HG02610 (cell line): ENCODE measurements around the gene NSG1.
"Not testable (repeated sequence)": the region's sequence is repeated elsewhere in the genome, so short reads cannot be mapped to it uniquely, and the experiment has no call there.

Experiments used
- ATAC-seq: cut with Tn5 transposase; IDR thresholded peaks from one replicate; pipeline ENCODE4 v1.9.1; 2021; ENCODE audit warnings: mild to moderate bottlenecking, moderate library complexity; ENCODE audit not compliant: unreplicated experiment

The NSG1 gene, protein sequence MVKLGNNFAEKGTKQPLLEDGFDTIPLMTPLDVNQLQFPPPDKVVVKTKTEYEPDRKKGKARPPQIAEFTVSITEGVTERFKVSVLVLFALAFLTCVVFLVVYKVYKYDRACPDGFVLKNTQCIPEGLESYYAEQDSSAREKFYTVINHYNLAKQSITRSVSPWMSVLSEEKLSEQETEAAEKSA

DNA sequence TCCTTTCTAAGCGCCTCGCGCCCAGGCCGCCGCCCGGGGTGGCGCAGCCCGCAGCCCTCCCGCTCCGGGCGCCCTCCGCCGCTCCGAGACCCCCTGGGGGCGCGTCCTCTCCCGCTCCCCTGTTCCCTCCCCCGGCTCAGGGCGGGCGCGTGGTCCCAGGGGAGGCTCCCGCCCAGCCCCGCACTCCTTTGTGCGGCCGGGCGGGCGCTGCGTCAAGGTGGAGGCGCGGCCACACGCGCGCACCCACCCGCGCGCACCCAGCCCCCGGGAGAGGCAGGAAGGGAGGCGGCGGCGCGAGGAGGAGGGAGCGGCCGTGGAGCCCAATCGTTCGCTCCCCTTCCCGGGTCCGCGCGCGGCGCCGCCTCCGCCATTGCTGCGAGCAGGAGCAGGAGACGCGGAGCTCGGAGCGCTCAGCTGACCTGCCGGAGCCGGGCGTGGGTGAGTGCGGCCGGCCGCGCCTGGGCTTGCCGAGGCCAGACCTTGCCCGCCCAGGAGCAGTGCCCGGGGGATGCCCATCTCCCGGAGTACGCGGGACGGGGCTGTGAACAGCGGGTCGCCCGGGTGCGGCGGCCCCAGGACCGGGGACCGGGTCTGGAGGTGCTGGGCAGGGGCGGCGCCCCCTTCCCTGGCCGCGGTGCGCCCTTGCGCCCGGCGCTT, at the start of gene NSG1:
Gene NSG1 (plus strand): TSS at position 367 of the 657 bp plus-strand sequence. CDS start 528 bp downstream, outside the sequence.
- ATAC-seq: no peak

DNA sequence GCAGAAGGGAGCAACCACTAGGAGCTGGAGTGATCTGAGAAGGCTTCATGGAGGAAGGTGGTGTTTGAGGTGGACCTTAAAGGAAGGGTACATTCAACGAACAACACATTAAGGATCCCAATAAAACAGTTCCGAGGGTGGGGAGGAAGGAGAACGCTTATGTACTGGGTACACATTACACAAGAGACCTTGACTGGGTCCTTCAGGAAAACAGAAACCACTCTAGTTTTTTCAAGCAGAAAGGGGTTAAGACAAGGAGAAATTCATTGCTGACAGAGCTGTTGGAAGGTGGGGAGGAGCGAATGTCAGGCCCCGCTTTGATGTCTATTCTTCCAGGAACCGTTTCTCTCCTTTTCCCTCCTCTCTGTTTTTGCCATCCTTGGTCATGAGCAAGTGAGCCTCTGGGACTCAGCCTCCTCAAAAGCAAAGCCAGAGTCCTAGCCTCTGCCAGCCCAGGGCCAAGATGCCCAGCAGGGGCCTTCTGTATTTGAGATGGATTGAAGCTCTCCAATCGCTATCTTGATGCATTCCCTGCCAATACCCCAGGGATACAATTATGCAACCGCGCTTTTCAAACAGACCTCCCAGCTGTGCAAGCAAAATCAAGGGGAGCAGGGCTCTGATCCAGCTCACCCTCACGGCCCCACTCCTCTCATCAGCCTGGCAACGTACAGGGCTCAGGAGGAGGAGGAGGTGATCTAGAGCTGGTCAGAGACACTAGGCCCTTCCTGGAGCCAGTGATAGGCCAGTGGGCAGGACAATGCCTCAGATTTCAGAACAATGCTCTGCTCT, 48.5 kb upstream of the NSG1 start:
- no peak for ATAC-seq

DNA sequence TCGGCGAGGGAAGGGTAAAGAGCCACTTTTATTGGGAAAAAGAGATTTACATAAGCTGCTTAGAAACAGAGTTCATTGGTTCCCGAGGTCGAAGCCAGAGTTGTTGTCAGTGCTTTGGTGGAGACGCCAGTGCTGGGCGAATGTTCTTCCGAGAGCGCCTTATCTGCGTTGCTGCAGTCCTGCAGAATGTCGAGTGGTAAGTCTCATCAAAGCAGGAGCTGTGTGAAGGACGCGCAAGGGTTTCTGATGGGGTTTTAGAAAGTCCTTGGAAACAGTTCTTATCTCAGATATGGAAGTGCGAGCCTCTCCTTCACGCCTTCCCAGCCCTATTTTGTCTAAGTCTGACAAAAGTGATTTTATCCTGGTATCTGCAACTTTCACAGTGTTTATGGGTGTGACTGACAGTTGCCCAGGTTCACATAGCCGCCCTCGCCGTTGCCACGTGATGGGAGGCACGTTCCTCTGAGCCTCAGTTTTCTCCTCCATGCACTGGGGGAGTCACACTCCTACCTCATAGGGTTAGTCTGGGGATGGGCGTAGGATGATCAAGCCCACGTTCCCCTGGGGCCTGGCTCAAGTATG, 47.3 kb upstream of the NSG1 start:
- ATAC-seq: no peak

DNA sequence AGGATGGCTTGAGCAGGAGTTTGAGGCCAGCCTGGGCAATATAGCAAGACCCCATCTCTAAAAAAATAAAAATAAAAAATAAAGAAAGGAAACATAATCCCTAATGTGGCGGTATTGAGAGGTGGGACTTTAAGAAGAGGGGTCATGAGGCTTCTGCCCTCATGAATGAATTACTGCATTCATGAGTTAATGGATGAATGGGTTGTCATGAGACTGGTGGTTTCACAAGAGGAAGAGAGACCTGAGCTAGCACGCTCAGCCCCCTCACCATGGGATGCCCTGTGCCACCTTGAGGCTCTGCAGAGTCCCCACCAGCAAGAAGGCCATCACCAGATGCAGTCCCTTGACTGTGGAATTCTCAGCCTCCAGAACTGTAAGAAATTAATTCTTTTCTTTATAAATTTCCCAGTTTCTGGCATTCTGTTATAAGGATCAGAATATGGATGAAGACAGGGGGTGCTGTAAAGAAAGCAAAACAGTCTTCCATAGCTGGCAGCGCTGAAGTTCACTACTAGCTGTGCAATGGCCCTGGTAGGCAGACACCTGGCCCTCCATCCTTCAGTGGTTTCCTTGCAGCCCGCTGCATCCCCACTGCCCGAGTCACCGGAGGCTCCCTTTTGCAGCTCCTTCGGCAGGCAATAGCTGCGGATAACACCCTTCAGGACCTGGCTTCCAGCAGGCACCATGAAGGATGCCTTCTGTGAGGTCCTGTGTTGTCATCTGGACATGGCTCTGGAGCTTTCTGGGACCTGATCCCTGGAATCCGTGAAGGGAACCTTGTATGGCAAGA, 44.8 kb upstream of the NSG1 start:
- no peak for ATAC-seq

DNA sequence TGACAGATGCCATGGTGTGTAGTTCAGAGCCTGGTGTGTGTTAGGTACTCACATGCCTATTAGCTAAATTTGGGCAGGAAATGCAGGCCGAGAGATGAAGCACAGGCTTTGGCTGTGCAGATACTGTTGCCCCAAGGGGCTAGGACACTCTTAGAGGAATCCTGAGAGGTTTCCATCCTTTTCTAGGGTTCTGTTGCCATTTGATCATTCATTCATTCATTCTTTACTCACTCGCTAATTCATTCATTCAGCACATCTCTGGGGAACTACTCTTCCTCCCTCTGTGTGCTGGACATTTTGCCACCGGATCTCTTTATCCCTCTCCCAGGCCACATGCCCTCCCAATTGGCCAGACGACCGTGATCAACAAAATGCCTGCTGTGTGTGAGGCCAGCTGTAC, 43.9 kb upstream of the NSG1 start:
- no peak for ATAC-seq

DNA sequence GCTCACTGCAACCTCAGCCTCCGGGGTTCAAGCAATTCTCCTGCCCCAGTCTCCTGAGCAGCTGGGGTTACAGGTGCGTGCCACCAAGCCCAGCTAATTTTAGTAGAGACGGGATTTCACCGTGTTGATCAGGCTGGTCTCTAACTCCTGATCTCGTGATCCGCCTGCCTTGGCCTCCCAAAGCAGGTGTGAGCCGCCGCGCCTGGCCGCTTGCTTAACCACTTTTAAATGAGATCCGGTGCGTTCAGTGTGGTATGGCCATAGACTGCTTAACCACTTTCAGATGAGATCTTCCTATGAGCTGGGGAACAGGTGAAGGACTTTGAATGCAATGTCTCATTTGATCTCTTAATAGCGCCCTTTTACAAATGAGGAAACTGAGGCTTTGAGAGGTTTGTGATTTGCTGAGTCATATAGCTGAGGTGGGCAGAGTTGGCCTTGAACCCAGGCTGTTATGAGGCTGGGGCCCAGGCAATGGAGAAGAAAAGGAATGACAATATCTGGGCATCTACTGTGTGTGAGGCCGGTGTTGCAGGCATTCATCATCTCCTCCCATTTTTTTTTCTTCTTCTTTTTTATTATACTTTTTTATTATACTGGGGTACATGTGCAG, 41.9 kb upstream of the NSG1 start:
- no peak for ATAC-seq

DNA sequence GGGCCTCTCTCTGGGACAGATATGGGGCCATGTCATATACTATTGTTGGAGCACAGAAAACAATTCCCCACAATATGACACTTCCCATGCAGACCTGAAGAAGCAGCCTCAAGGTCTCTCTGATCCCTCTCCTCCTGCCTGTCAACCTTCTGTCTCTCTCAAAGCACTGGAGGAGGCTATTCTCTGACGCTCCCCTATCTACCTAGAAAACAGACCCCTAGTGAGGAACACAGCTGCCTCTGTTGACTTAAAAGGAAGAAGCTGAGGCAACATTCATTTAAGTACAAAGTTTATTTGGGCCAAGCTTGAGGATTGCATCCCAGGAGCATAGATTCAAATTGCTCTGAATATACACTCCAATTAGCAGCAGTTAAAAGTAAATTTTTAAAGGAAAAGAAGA, 39.3 kb upstream of the NSG1 start:
- no peak for ATAC-seq

DNA sequence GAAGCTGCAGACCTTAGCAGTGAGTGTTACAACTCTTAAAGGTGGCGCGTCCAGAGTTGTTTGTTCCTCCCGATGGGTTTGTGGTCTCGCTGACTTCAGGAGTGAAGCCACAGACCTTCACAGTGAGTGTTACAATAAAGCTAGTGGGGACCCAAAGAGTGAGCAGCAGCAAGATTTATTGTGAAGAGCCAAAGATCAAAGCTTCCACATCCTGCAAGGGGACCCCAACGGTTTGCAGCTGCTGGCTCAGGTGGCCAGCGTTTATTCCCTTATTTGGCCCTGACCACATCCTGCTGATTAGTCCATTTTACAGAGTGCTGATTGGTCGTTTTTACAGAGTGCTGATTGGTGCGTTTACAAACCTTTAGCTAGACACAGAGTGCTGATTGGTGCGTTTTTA, 38.3 kb upstream of the NSG1 start:
- ATAC-seq: not testable (repeated sequence)

DNA sequence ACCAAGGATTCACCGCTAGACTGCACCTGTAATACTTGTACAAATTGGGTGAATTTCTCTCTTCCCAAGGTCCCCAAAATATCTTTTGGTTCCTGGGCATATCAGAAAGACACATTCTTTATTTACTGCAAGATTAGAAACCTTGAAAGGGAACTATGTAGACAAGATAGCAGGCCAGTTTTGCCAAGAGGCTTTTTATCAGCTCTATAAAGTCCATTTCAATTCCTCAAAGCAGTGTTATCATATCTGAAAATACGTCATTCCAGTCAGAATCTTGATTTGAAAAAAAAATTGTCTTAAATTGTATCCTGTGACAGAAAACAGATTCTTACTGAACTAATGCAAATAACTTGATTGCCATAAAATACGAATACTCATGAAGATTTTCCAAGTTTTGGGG, 37.0 kb upstream of the NSG1 start:
- ATAC-seq: no peak

DNA sequence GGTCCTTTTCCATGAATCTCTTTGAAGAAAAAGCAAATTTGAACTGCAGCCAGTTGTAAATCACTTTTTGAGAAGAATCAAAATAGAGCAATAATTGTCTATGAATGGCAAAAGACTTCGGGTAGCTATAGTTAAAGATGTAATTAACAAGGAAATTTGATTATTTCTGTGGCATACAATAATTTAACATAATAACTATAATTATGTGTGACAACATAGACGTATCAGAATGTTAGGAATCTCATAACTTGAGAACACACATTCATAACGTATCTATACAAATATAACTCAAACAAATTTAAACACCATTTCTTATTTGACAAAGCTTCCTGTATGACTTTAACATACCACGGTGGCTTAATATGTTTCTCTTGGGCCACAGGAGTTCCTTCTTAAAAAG, 36.0 kb upstream of the NSG1 start:
- ATAC-seq: no peak

DNA sequence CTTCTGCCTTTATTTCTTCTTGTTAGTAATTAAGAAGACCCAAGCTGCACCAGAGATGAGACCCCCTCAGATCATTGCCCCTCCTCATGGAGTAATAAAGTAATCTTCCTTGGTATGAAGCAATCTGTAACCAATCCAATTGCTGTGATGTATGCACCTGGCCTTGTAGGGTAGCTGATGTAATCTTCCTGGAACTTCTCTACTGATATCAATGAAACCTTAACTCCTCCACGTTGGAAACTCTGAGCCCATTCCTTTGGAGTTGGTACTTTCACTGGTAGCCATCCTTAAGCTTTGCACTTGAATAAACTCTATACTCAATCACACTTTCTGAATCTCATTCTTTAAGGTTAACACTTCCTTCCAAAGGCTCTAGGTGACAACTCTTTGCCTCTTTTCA, 31.6 kb upstream of the NSG1 start:
- no peak for ATAC-seq

DNA sequence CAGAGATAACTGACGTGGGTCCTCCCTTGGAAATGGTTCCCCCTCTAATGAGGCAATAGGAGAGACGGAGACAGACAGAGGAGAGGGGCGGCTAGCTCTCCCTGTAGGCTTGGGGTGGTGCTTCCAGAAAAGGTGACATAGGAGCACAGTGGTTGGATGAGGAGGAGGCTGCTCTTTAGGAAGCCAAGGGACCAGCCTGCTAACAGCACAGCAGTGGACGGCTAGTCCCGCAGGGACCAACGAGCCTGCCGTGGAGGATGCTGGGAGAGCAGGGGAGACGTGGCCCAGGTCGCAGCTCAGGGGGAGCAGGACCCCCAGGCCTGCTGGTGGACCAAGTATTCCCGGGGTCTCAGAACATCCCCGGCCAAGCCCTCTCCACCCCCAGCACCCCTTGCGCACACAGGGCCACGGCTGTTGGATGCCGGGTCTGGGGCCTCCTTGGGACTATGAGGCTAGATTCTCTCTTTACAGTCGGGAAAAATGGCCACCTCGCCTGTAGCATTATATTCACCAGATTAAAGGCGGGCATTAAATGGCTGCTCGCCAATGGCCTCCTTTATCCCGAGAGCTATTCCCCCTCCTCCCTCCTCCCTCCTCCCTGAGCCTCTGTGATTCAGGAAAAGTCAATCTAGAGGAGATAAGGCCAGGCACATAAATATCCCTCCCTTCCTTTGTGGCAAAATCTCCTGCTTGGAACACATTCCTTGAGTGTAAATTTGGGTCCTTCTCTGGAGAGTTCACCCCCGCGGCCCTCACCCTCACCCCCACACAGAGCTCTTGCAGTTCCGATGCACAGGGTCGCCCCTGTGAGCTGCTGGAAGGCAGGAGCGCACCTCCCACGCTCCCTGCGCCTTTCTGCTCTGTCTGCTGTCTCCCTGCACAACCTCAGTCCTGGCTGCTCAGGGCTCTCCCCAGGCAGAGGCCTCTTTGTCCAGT, 30.5 kb upstream of the NSG1 start:
- no peak for ATAC-seq

DNA sequence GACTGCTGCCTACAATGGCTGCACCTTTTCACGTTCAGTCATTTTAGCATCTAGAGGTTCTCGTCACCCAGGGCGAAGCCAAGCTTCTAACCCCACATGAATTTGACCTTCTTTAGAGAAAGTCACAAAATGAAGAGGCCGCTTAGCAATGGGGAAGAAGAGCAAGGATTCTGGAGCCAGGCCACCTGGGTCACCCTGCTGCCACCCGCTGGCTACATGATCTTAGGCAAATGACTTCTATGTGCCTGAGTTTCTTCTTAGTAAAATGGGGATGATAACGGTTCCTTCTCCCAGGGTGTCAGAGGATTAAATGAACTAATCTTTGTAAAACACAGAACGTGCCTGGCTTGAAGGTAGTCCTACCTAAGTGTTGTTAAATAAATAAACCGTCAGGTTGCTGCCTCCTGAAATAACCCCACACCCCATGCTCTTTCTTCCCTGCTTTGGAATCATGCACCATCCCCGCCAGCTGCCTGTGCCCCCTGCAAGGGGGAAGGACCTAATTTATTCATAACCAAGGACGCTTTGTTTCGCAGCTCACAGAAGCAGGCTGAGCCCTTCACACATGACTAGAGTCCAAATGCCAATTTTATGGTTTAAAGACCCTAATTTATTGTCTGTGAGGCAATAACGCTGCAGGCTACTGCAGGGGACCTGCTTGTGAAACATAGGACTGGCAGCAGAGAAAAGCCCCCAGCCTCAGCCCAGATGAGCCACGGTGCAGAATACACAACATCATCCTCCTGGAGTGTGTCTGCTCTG, 28.6 kb upstream of the NSG1 start:
- ATAC-seq: no peak

DNA sequence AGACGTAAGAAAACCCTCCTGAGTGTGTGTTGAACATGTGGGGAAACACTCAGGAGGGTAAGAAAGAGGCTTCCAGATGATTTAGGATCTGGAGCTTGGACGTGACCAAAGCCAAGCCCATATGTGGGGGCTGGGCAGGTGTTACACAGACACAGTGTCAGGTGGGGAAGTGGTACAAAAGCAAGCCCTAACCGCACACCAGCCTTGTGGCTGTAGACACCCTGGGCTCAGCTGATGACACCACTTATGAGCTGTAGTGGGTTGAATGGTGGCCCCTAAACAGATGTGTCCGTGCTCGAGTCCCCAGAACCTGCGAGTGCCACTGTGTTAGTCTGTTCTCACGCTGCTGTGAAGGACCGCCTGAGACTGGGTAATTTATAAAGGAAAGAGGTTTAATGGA, 25.0 kb upstream of the NSG1 start:
- ATAC-seq: no peak

DNA sequence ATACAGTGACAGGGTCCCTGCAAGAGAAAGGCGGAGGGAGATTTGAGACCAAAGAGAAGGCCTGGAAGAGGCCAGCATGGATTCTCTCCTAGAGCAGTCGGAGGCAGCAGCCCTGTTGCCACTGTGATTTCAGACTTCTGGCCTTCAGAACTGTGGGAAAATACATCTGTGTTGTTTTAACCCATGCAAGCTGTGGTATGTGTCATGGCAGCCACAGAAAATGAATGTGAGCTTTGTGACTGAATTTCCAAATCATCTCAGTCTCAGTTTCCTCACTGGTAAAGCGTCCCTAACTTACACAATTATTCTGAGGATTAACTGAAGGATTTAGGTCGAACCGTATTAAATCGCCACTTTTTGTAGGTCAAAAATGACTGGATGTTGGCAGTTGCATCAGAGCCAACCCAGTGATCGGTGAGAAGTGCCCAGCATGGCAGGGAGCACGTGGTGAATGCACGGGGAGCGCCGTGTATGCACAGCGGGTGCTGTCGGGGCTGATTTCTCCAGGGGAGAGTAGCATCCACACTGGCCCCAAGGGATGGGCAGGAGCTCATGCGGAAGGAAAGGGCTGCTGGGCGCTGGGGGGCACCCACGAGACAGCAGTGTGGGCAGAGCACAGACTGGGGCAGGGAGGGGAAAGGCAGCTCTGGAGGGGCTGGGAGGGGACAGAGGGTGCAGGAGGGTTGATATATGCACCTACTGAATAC, 23.8 kb upstream of the NSG1 start:
- ATAC-seq: no peak

DNA sequence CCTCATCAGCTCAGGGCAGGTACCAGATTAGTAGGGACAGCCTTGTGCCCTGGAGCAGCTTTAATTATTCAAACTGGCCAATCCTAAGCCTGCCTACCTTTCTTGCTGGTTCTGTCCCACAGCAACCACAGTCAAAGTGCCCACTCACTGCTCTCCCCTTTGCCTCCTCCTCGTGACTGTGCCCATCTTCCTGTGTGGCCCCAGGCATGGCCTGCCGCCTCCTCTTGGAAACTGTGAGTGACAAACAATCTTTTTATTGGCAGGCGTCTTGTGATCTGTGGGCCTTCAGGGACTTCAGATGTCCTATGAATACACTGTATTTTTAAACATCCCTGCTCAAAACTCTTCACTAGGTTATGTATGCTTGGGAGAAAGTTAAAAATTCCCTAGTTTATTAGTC, 22.8 kb upstream of the NSG1 start:
- ATAC-seq: no peak

DNA sequence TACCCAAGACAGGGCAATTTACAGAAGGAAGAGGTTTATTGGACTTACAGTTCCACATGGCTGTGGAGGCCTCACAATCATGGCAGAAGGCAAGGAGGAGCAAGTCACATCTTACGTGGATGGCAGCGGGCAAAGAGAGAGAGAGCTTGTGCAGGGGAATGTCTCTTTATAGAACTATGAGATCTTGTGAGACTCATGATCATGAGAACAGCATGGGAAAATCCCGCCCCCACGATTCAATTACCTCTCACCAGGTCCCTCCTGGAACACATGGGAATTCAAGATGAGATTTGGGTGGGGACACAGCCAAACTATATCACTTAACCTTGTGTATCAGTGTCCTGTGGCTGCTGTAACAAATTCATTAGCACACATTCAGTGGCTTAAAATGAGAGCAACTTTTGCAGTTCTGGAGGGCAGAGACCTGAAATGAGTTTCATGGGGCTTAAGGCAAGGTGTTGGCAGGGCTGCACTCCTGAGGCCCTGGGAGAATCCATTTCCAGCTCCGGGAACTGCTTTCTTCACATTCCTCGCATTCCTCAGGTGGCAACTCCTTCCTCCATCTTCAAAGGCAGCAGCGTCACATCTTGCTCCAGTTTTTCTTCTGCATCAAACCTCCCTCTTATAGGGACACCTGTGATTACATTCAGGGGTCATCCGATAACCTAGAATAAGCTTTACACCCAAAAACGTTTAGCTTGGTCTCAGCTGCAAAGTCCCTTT, 22.3 kb upstream of the NSG1 start:
- ATAC-seq: no peak
